ENCODE data around the gene TRMT6.

TRMT6 gene

GRCh38 chr20:5945963-5946362, 4.4 kb downstream of the TRMT6 start:
- no peak for DNase-seq

GRCh38 chr20:5938456-5939029, 11.8 kb downstream of the TRMT6 start:
- no peak for DNase-seq

- no peak for DNase-seq
Measured at GRCh38 chr20:5936238-5936637, 14.1 kb downstream of the TRMT6 start.

GRCh38 chr20:5935384-5935783, 14.9 kb downstream of the TRMT6 start:
- no peak for DNase-seq

GRCh38 chr20:5933802-5934436, 16.4 kb downstream of the TRMT6 start:
- DNase-seq, result peak; percentile 33

GRCh38 chr20:5932796-5933195, 17.5 kb downstream of the TRMT6 start:
- no peak for DNase-seq

GRCh38 chr20:5931411-5931810, 18.9 kb downstream of the TRMT6 start:
- DNase-seq, result no peak

GRCh38 chr20:5928836-5929715, 21.3 kb downstream of the TRMT6 start:
- no peak for DNase-seq

- no peak for DNase-seq
Measured at GRCh38 chr20:5927749-5928462, 22.4 kb downstream of the TRMT6 start.

GRCh38 chr20:5925551-5925950, 24.8 kb downstream of the TRMT6 start:
- DNase-seq, result no peak

GRCh38 chr20:5923493-5923892, 26.8 kb downstream of the TRMT6 start:
- DNase-seq, result no peak

GRCh38 chr20:5920581-5920980, 29.8 kb downstream of the TRMT6 start:
- DNase-seq, result no peak

- DNase-seq, result no peak
Measured at GRCh38 chr20:5919626-5920544, 30.4 kb downstream of the TRMT6 start.

- no peak for DNase-seq
Measured at GRCh38 chr20:5918856-5919625, 31.3 kb downstream of the TRMT6 start.

GRCh38 chr20:5914859-5915258, 35.5 kb downstream of the TRMT6 start:
- no peak for DNase-seq

- DNase-seq, result no peak
Measured at GRCh38 chr20:5913166-5913565, 37.2 kb downstream of the TRMT6 start.

GRCh38 chr20:5910186-5910585, 40.1 kb downstream of the TRMT6 start:
- DNase-seq, result no peak

- DNase-seq, result no peak
Measured at GRCh38 chr20:5908981-5909380, 41.4 kb downstream of the TRMT6 start.

GRCh38 chr20:5900908-5901307, 49.4 kb downstream of the TRMT6 start:
- DNase-seq, result no peak

GRCh38 chr20:5899444-5899843, 50.9 kb downstream of the TRMT6 start:
- no peak for DNase-seq

GRCh38 chr20:5895626-5896025, 54.7 kb downstream of the TRMT6 start:
- DNase-seq, result no peak

- DNase-seq, result no peak
Measured at GRCh38 chr20:5893621-5894020, 56.7 kb downstream of the TRMT6 start.
